Neural cell (in vitro differentiated cells): ENCODE data around the gene CCDC12. TPM values are rescaled to one million over a fixed set of nuclear protein-coding genes. Genes with fewer than 3 reads are reported as not detected.

Experiments used
- H2AFZ ChIP-seq: fragments of 200-600, 300-800 bp; sonication (generic), shearing (Covaris generic); 2 replicates; pipeline ENCODE4 v1.6.0; 2014; ENCODE audit warnings: low read depth, mild to moderate bottlenecking, antibody characterized with exemption, low read length, moderate library complexity
- H3F3A ChIP-seq: fragments of 200-600 bp; shearing (Covaris generic); 2 replicates; pipeline ENCODE4 v1.6.1; 2016; ENCODE audit warnings: mild to moderate bottlenecking, moderate library complexity, mixed read lengths, antibody characterized with exemption, low read length; ENCODE audit not compliant: insufficient read depth, poor library complexity, severe bottlenecking
- H3K27ac ChIP-seq: fragments of 200-600, 300-800 bp; sonication (generic), shearing (Covaris generic); 2 replicates; pipeline ENCODE4 v1.5.1; 2014; ENCODE audit warnings: mild to moderate bottlenecking, low read length, moderate library complexity
- H3K27me3 ChIP-seq: fragments of 300-800, 200-600 bp; sonication (generic), shearing (Covaris generic); 2 replicates; pipeline ENCODE4 v1.6.0; 2014; ENCODE audit warnings: mild to moderate bottlenecking, low read depth, low read length, moderate library complexity; ENCODE audit not compliant: insufficient read depth
- H3K36me3 ChIP-seq: fragments of 300-800, 200-600 bp; sonication (generic), shearing (Covaris generic); 2 replicates; pipeline ENCODE4 v1.5.1; 2014; ENCODE audit warnings: mild to moderate bottlenecking, antibody characterized with exemption, low read length, moderate library complexity; ENCODE audit not compliant: insufficient read depth
- H3K4me2 ChIP-seq: fragments of 300-800, 200-600 bp; sonication (generic), shearing (Covaris generic); 2 replicates; pipeline ENCODE4 v1.6.0; 2014; ENCODE audit warnings: mild to moderate bottlenecking, low read length
- H3K4me3 ChIP-seq: fragments of 300-800, 200-600 bp; sonication (generic), shearing (Covaris generic); 2 replicates; pipeline ENCODE4 v1.5.1; 2014; ENCODE audit warnings: mild to moderate bottlenecking, low read length, moderate library complexity
- H3K79me2 ChIP-seq: fragments of 200-600 bp; shearing (Covaris generic); replicated peaks from 2 replicates; pipeline ENCODE4 v1.6.0; 2014; ENCODE audit warnings: mild to moderate bottlenecking, low read length, moderate library complexity; ENCODE audit not compliant: insufficient read depth
- H3K9ac ChIP-seq: fragments of 300-800, 200-600 bp; sonication (generic), shearing (Covaris generic); 2 replicates; pipeline ENCODE4 v1.6.1; 2016; ENCODE audit warnings: mild to moderate bottlenecking, low read length, mixed read lengths
- H3K9me2 ChIP-seq: fragments of 200-600 bp; shearing (Covaris generic); 2 replicates; pipeline ENCODE4 v1.6.1; 2016; ENCODE audit warnings: mild to moderate bottlenecking, low read length, mixed read lengths; ENCODE audit not compliant: insufficient read depth
- H3K9me3 ChIP-seq: fragments of 200-600, 300-800 bp; sonication (generic), shearing (Covaris generic); 2 replicates; pipeline ENCODE4 v1.6.1; 2016; ENCODE audit warnings: mild to moderate bottlenecking, mixed run types, low read length, moderate library complexity, mixed read lengths
- H4K20me1 ChIP-seq: fragments of 200-600 bp; shearing (Covaris generic); 2 replicates; pipeline ENCODE4 v1.6.1; 2016; ENCODE audit warnings: mild to moderate bottlenecking, mixed run types; ENCODE audit not compliant: insufficient read depth
- CTCF ChIP-seq: fragments of 450-650 bp; IDR thresholded peaks from 2 replicates; pipeline ENCODE4 v1.5.1; 2014; ENCODE audit warnings: antibody characterized with exemption, mild to moderate bottlenecking, moderate library complexity; ENCODE audit not compliant: poor library complexity, severe bottlenecking
- EP300 ChIP-seq: fragments of 450-650 bp; conservative IDR thresholded peaks from 2 replicates; pipeline ENCODE4 v1.6.1; 2014; ENCODE audit warnings: antibody characterized with exemption, mild to moderate bottlenecking, moderate library complexity; ENCODE audit not compliant: poor library complexity, severe bottlenecking
- EZH2 ChIP-seq: fragments of 200-600, 300-800 bp; shearing (Covaris generic), sonication (generic); IDR thresholded peaks from 2 replicates; pipeline ENCODE4 v1.6.1; 2014; ENCODE audit warnings: antibody characterized with exemption, low read length, borderline replicate concordance, mild to moderate bottlenecking; ENCODE audit not compliant: insufficient read depth, poor library complexity, severe bottlenecking
- MXI1 ChIP-seq: fragments of 450-650 bp; conservative IDR thresholded peaks from 2 replicates; pipeline ENCODE4 v1.6.1; 2014; ENCODE audit warnings: antibody characterized with exemption, mild to moderate bottlenecking; ENCODE audit not compliant: poor library complexity, severe bottlenecking
- POLR2AphosphoS5 ChIP-seq: IDR thresholded peaks from 2 replicates; pipeline ENCODE4 v1.6.1; 2012
- RAD21 ChIP-seq: fragments of 450-650 bp; conservative IDR thresholded peaks from 2 replicates; pipeline ENCODE4 v1.6.1; 2014; ENCODE audit warnings: antibody characterized with exemption, mild to moderate bottlenecking, moderate library complexity
- REST ChIP-seq: IDR thresholded peaks from 2 replicates; pipeline ENCODE4 v1.6.1; 2012; ENCODE audit warnings: borderline replicate concordance
- SMC3 ChIP-seq: fragments of 450-650 bp; conservative IDR thresholded peaks from 2 replicates; pipeline ENCODE4 v1.6.1; 2014; ENCODE audit warnings: antibody characterized with exemption, mild to moderate bottlenecking, moderate library complexity; ENCODE audit not compliant: poor library complexity
- TAF1 ChIP-seq: IDR thresholded peaks from 2 replicates; pipeline ENCODE4 v1.6.1; 2012; ENCODE audit warnings: low read depth
- polyA plus RNA-seq: library from polyadenylated mRNA; depleted of rRNA; stranded (reverse); fragments of >200 nt; gene quantifications from 2 replicates; pipeline ENCODE4 v1.2.3, GENCODE V29; 2014

The CCDC12 gene
- polyA plus RNA-seq, 1 donor from 2014 or later = 46.4 TPM

GRCh38 chr3:46946856-46947545 lies 29.5 kb downstream of the CCDC12 start:
- Histone ChIP-seq H3K36me3 (no peaks in the 10 kb centered on the region), H3K79me2 (peaks cover 20% of the 10 kb centered on the region), H3F3A (no peaks in the 10 kb centered on the region), H3K4me3 (no peak overlapping the region), H3K9ac (no peak overlapping the region), H3K27me3 (no peaks in the 10 kb centered on the region), H3K9me3 (peaks cover 3% of the 10 kb centered on the region), H4K20me1 (no peaks in the 10 kb centered on the region), H3K27ac (no peak overlapping the region), H2AFZ (no peak overlapping the region), H3K4me2 (no peak overlapping the region), H3K9me2 (no peaks in the 10 kb centered on the region)
- no peak for TF ChIP-seq EZH2
- TF ChIP-seq MXI1 = no peak

- Histone ChIP-seq H3K27me3 (no peaks in the 10 kb centered on the region), H3K27ac (no peak overlapping the region), H3K9ac (no peak overlapping the region), H3K36me3 (no peaks in the 10 kb centered on the region), H4K20me1 (no peaks in the 10 kb centered on the region), H3K9me2 (no peaks in the 10 kb centered on the region), H3K4me2 (no peak overlapping the region), H3K9me3 (peaks cover 3% of the 10 kb centered on the region), H2AFZ (no peak overlapping the region), H3F3A (no peaks in the 10 kb centered on the region), H3K4me3 (no peak overlapping the region), H3K79me2 (peaks cover 18% of the 10 kb centered on the region)
- TF ChIP-seq EZH2 = no peak
- no peak for TF ChIP-seq EP300
- no peak for TF ChIP-seq TAF1
- TF ChIP-seq SMC3 = no peak
- TF ChIP-seq MXI1 = no peak
- no peak for TF ChIP-seq REST
- no peak for TF ChIP-seq POLR2AphosphoS5
- no peak for TF ChIP-seq CTCF
- no peak for TF ChIP-seq RAD21
Measured at GRCh38 chr3:46946416-46946815, 30.1 kb downstream of the CCDC12 start.

- Histone ChIP-seq H3K27ac (no peak overlapping the region), H2AFZ (no peak overlapping the region), H3F3A (no peaks in the 10 kb centered on the region), H3K4me3 (no peak overlapping the region), H3K9ac (no peak overlapping the region), H3K9me2 (no peaks in the 10 kb centered on the region), H3K36me3 (no peaks in the 10 kb centered on the region), H3K79me2 (peaks cover 11% of the 10 kb centered on the region), H3K4me2 (no peak overlapping the region), H3K9me3 (peaks cover 3% of the 10 kb centered on the region), H3K27me3 (no peaks in the 10 kb centered on the region), H4K20me1 (no peaks in the 10 kb centered on the region)
- no peak for TF ChIP-seq REST
- no peak for TF ChIP-seq EZH2
- TF ChIP-seq TAF1 = no peak
- no peak for TF ChIP-seq SMC3
- no peak for TF ChIP-seq MXI1
- no peak for TF ChIP-seq POLR2AphosphoS5
- no peak for TF ChIP-seq EP300
- TF ChIP-seq CTCF = no peak
- TF ChIP-seq RAD21 = no peak
Measured at GRCh38 chr3:46944191-46944590, 32.4 kb downstream of the CCDC12 start.
